ENCODE data around the gene PCDHA7.

Gene PCDHA7

DNA sequence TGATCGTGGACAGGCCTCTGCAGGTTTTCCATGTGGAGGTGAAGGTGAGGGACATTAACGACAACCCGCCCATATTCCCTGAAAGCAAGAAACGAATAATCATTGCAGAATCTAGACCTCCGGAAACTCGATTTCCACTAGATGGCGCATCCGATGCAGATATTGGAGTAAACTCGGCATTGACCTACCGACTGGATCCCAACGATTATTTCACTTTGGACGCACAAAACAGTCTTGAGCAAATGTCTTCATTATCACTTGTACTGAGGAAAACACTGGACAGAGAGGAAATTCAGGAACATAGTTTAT lies 48.5 kb downstream of the PCDHA7 start:
- TF ChIP-seq, protein P1, sequence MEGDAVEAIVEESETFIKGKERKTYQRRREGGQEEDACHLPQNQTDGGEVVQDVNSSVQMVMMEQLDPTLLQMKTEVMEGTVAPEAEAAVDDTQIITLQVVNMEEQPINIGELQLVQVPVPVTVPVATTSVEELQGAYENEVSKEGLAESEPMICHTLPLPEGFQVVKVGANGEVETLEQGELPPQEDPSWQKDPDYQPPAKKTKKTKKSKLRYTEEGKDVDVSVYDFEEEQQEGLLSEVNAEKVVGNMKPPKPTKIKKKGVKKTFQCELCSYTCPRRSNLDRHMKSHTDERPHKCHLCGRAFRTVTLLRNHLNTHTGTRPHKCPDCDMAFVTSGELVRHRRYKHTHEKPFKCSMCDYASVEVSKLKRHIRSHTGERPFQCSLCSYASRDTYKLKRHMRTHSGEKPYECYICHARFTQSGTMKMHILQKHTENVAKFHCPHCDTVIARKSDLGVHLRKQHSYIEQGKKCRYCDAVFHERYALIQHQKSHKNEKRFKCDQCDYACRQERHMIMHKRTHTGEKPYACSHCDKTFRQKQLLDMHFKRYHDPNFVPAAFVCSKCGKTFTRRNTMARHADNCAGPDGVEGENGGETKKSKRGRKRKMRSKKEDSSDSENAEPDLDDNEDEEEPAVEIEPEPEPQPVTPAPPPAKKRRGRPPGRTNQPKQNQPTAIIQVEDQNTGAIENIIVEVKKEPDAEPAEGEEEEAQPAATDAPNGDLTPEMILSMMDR (IDR thresholded peaks at IDR 0.05; ENCODE audit: borderline replicate concordance, control extremely low read depth, extremely low read depth, insufficient read depth, missing control alignments), result no peak
- no peak for DNase-seq (ENCODE audit: low spot score)
- in situ Hi-C loops (cut with MboI; ENCODE audit: low sequenced_read_pairs, unreplicated experiment), result no loop called here

DNA sequence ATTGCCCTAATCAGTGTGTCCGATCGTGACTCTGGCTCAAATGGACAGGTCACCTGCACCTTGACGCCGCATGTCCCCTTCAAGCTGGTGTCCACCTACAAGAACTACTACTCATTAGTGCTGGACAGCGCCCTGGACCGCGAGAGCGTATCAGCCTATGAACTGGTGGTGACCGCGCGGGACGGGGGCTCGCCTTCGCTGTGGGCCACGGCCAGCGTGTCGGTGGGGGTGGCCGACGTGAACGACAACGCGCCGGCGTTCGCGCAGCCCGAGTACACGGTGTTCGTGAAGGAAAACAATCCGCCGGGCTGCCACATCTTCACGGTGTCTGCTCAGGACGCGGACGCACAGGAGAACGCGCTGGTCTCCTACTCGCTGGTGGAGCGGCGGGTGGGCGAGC lies 49.3 kb downstream of the PCDHA7 start:
- in situ Hi-C loops (cut with MboI; ENCODE audit: low sequenced_read_pairs, unreplicated experiment), result no loop called here
- TF ChIP-seq, protein P1 (IDR thresholded peaks at IDR 0.05; ENCODE audit: borderline replicate concordance, control extremely low read depth, extremely low read depth, insufficient read depth, missing control alignments), result no peak
- DNase-seq (ENCODE audit: low spot score), result no peak

DNA sequence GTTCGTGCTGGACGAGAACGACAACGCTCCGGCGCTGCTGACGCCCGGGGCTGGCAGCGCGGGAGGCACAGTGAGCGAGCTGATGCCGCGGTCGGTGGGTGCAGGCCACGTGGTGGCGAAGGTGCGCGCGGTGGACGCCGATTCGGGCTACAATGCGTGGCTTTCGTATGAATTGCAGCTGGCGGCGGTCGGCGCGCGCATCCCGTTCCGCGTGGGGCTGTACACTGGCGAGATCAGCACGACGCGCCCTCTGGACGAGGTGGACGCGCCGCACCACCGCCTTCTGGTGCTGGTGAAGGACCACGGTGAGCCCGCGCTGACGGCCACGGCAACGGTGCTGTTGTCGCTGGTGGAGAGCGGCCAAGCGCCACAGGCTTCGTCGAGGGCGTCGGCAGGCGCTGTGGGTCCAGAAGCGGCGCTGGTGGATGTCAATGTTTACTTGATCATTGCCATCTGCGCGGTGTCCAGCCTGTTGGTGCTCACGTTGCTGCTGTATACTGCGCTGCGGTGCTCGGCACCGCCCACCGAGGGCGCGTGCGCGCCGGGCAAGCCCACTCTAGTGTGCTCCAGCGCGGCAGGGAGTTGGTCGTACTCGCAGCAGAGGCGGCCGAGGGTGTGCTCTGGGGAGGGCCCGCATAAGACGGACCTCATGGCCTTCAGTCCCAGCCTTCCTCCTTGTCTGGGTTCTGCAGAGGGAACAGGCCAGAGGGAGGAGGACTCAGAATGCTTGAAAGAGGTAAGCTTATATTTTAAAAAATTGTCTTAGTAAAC lies 50.0 kb downstream of the PCDHA7 start:
- in situ Hi-C loops (cut with MboI; ENCODE audit: low sequenced_read_pairs, unreplicated experiment), result no loop called here
- TF ChIP-seq, protein P1 (IDR thresholded peaks at IDR 0.05; ENCODE audit: borderline replicate concordance, control extremely low read depth, extremely low read depth, insufficient read depth, missing control alignments), result no peak
- DNase-seq (ENCODE audit: low spot score), result no peak
